NT2/D1 (cell line): ENCODE measurements around the gene SSX1.

Experiments
- SUZ12 ChIP-seq: IDR thresholded peaks from 2 replicates; pipeline ENCODE4 v1.6.1; 2011; ENCODE audit not compliant: insufficient read length, insufficient read depth; ENCODE audit errors: extremely low read depth
- YY1 ChIP-seq: IDR thresholded peaks from 2 replicates; pipeline ENCODE4 v1.6.1; 2011; ENCODE audit not compliant: insufficient read length, insufficient read depth
- ZNF274 ChIP-seq: IDR thresholded peaks from 2 replicates; pipeline ENCODE4 v1.6.1; 2011; ENCODE audit warnings: mild to moderate bottlenecking, low read depth, low read length

DNA sequence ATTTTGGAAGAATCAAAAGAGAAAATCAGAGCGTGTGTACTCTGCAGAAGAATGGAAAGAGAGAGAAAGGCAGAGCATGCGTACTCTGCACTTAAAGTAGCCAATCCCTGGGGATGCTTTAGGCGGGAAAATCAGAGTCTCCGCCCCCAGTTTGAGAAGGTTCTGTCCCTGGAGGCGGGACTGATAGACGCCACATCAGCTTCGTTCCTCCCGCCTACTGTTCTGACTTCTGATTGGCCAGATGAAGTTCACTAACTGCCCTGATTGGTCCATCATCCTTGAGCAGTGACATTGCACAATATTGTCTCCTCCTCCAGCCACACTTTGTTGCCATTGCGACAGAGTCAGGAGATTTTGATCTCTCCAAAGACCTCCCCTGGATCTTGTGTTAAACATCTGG is 23.8 kb downstream of the SSX1 start:
- TF ChIP-seq ZNF274 = no peak
- no peak for TF ChIP-seq YY1
- TF ChIP-seq SUZ12 = no peak
